ENCODE results near the gene TMEM150B.

GRCh38 chr19:55270172-55270942, 54.8 kb downstream of the TMEM150B start:
- no peak for TF ChIP-seq EZH2 (IDR thresholded peaks at IDR 0.05)
- no peak for TF ChIP-seq SRF (IDR thresholded peaks at IDR 0.05; ENCODE audit: low read depth)
- TF ChIP-seq CTCF (IDR thresholded peaks at IDR 0.05 in 2 of 3, conservative IDR thresholded peaks at IDR 0.05 in 1 of 3; ENCODE audit: borderline replicate concordance in 1 of 3, insufficient read depth in 1 of 3, low read depth in 2 of 3, low read length in 2 of 3) = no peak
- no peak for TF ChIP-seq MAX (IDR thresholded peaks at IDR 0.05)
- TF ChIP-seq POLR2A (IDR thresholded peaks at IDR 0.05; ENCODE audit: borderline replicate concordance, extremely low read depth, insufficient read depth, insufficient read length) = no peak
- TF ChIP-seq REST (IDR thresholded peaks at IDR 0.05; ENCODE audit: low read depth) = no peak
- TF ChIP-seq CEBPB (IDR thresholded peaks at IDR 0.05; ENCODE audit: low read depth) = no peak
- TF ChIP-seq SIN3A (IDR thresholded peaks at IDR 0.05; ENCODE audit: low read depth) = no peak
- TF ChIP-seq POLR2AphosphoS5 (IDR thresholded peaks at IDR 0.05; ENCODE audit: low read depth, low read length) = no peak
- TF ChIP-seq FOSL1 (IDR thresholded peaks at IDR 0.05; ENCODE audit: low read depth) = no peak
- TF ChIP-seq TCF7L2 (IDR thresholded peaks at IDR 0.05; ENCODE audit: borderline replicate concordance, extremely low read depth, insufficient read depth, insufficient read length) = no peak
- no peak for TF ChIP-seq ELF1 (IDR thresholded peaks at IDR 0.05; ENCODE audit: borderline replicate concordance, low read depth)

All from HCT116 (cell line).